BJ (cell line): Measurements from ENCODE around the gene CCDC6. TPM values are rescaled to one million over a fixed set of nuclear protein-coding genes. Genes with fewer than 3 reads are reported as not detected.
A peak's percentile ranks its signal among the peaks of the same experiment; 100 is the strongest.

Source experiments
- CTCF ChIA-PET: fragments of 350-600 bp; formaldehyde crosslinking; extraction: SDS; loops from one replicate; lab custom pipeline; 2021; ENCODE audit warnings: antibody characterized with exemption, inconsistent platforms; lab: Yijun Ruan, JAX
- POLR2A ChIA-PET: fragments of 300-600 bp; sonication (Branson Sonifier 250); formaldehyde crosslinking; extraction: SDS; loops from one replicate; lab custom pipeline; 2021; ENCODE audit warnings: antibody characterized with exemption; lab: Charles Lee
- DNase-seq: peaks from one replicate; pipeline ENCODE4 v3.0.0-alpha.2; 2011; ENCODE audit warnings: low read depth
- H3K27me3 ChIP-seq: 2 replicates; pipeline ENCODE4 v1.6.0; 2011; ENCODE audit warnings: low read length; ENCODE audit not compliant: control insufficient read depth, insufficient read depth
- H3K36me3 ChIP-seq: 2 replicates; pipeline ENCODE4 v1.5.1; 2011; ENCODE audit warnings: low read length; ENCODE audit not compliant: control insufficient read depth, insufficient read depth
- H3K4me3 ChIP-seq: 2 replicates; pipeline ENCODE4 v1.5.1; 2011; ENCODE audit warnings: low read depth, mild to moderate bottlenecking, control low read depth, low read length
- polyA plus RNA-seq: library from polyadenylated mRNA; depleted of rRNA; stranded (reverse); fragments of >200 nt; gene quantifications from 2 replicates; pipeline ENCODE4 v1.2.3, GENCODE V29; 2011
- TF ChIP-seq, protein P1 (sequence below): IDR thresholded peaks from 2 replicates; pipeline ENCODE4 v1.5.1; 2011; ENCODE audit warnings: low read depth, mild to moderate bottlenecking, control low read depth, inconsistent platforms, low read length, moderate library complexity; ENCODE audit not compliant: insufficient read depth

The CCDC6 gene
- polyA plus RNA-seq, 1 experiment = 17.2 TPM

DNA sequence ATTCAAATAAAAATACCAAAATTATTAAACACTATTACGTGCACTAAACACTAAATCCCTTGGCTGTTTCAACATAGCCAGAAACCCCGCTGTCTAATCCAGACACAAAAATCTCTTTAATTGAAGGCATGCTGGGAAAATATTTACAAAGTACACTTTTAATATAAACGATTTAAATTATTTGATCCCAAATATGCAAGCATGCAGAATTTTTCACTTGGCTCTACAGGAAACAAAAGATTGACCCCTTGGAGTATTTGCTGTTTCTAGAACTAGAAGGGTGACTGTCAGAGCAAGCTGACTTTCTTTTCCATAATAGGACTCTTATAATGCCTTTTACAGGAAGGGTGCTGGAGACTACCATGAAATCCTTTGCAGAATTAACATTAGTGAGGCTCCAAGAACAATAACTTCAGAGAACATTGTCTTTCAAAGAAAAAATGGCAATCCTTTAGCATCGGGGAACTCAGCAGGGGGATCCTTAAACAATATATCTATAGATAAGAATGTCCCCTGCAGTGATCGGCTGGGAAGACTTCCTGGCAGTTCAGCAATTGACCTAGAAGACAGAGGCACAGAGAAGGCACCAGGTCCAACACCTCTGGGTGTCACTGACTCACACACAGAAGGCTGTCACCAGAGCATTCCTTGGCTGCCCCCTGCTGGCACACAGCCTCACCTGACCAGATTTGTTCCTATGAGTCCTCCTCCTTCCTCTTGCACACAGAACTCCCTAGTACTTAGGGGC is 97.3 kb downstream of the CCDC6 start:
- DNase-seq = no peak
- POLR2A ChIA-PET = no interaction called here
- CTCF ChIA-PET = interaction anchor here (0.6 to 2.2 kb wide), 9 partner anchors 10 to 165 kb away, joined by 3 to 10 read pairs (median 3); partner anchors contain the start of gene CCDC6
- Histone ChIP-seq H3K27me3 (no peaks in the 10 kb centered on the region), H3K36me3 (peaks cover 10% of the 10 kb centered on the region), H3K4me3 (no peak overlapping the region)
- TF ChIP-seq, protein P1, sequence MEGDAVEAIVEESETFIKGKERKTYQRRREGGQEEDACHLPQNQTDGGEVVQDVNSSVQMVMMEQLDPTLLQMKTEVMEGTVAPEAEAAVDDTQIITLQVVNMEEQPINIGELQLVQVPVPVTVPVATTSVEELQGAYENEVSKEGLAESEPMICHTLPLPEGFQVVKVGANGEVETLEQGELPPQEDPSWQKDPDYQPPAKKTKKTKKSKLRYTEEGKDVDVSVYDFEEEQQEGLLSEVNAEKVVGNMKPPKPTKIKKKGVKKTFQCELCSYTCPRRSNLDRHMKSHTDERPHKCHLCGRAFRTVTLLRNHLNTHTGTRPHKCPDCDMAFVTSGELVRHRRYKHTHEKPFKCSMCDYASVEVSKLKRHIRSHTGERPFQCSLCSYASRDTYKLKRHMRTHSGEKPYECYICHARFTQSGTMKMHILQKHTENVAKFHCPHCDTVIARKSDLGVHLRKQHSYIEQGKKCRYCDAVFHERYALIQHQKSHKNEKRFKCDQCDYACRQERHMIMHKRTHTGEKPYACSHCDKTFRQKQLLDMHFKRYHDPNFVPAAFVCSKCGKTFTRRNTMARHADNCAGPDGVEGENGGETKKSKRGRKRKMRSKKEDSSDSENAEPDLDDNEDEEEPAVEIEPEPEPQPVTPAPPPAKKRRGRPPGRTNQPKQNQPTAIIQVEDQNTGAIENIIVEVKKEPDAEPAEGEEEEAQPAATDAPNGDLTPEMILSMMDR = peak; percentile 62

DNA sequence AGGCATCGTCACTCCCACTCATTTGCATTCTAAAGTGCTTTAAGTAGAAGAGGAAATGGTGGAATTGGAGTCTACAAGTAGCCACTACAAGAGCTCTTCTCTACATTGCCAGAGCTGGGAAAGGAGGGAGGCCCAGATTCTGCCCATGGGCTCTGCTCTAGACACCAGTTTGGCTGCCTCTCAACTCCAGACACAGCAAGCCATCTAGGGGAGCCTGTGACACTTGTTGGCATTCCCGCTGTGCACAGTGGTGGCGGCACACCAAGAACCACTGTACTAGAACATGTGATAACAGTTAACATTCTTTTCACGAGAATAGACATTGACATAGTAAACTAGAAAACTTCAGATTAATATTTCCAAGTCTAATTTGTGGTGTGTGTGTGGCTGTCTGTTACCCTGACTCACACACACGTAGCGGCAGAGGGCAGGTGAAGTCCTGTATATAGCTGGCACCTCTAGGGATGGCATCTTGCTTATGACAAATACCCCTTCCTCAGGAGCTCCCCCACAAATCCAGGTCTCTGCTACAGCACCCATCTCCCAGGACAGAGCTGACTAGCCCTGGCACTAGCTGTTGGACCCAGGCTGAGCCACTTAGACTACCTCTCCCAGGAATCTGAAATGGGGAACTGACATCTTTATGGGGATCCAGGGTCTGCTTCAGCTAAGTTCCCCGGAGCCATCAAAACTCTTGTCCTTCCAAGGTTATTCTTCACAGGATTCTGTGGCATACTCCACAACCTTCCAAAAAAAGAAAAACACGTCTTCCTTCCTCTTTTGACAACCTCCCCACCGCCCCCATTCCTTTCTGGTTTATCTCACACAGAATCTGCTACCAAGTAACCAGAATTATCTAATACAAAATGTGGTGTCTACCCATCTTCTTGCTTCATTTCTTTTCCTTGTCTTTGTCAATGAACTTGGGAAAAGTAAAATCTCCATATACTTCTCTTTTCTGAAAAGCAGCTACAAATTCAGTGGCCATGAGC is 98.4 kb downstream of the CCDC6 start:
- no peak for DNase-seq
- Histone ChIP-seq H3K36me3 (peaks cover 12% of the 10 kb centered on the region), H3K27me3 (no peaks in the 10 kb centered on the region), H3K4me3 (no peak overlapping the region)
- TF ChIP-seq, protein P1 = no peak
- ChIA-PET POLR2A (no interaction called here), CTCF (interaction anchor here (0.7 to 2.2 kb wide), 4 partner anchors 8 to 163 kb away, joined by 3 to 10 read pairs (median 6); partner anchors contain the start of gene CCDC6)

DNA sequence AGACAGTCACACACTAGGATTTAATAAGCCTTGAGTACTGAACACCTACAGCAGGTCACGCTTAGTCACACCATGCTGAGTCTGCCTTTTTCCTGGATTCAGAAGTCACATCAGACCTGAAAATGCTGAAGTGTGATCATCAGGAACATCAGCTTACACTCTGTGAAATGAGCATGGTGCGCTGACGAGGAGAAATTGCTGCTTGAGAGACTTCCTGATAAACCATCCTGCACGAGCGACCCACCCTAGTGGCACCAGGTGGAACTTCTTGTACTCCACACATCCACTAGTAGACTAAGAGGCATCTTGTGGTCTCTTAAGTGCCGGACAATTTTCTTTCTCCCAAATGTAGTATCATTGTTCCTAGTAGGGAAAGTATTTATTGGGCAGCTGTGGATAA is 101.3 kb downstream of the CCDC6 start:
- no peaks in the 10 kb centered on the region for H3K27me3 ChIP-seq
- TF ChIP-seq, protein P1 = peak; percentile 40
- ChIA-PET POLR2A (no interaction called here), CTCF (no interaction called here)
- no peak for DNase-seq
- H3K4me3 ChIP-seq = no peak overlapping the region
- peaks cover 9% of the 10 kb centered on the region for H3K36me3 ChIP-seq

DNA sequence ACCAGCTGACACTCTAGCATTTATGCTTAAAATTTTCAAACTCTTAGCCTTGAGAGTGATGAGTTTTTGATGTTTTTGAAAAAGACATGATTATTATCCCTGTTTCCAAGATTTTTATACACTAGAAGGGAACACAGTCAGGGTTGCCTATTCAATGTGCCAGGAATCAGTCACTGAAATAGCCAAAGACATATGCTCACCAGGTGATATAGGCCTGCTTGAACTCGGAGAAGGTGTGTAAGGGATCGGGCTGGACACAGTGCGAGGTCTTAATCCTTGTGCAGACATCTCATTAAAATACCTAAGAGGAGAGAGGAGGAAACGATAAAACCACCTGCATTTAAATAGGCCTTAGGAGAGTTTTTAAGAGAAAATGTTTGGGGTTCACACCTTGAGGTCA is 102.1 kb downstream of the CCDC6 start:
- CTCF ChIA-PET = no interaction called here
- TF ChIP-seq, protein P1 = no peak
- POLR2A ChIA-PET = no interaction called here
- Histone ChIP-seq H3K4me3 (no peak overlapping the region), H3K36me3 (peaks cover 10% of the 10 kb centered on the region), H3K27me3 (no peaks in the 10 kb centered on the region)
- no peak for DNase-seq

DNA sequence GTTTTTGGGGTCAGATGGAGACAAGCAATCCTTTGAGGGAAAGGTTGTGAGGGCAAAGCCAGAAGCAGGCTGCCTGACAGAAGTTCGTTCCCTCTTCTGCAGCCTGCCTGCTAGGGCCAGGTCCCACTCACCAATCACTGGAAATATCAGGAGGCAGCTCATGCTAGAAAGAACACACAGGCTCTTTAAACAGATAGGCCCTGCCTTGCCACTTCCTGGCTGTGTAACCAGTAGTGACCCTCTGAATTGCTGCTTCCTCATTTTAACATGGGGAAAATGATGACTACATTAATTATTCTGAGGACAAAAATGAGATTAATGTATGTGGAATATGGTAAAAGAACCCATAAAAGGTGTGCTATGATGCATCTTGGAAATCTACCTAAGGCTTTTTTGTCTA is 102.6 kb downstream of the CCDC6 start:
- ChIA-PET CTCF (interaction anchor here (0.7 kb wide), 1 partner anchor 21 kb away, joined by 3 read pairs; no protein-coding TSS in a partner anchor), POLR2A (no interaction called here)
- H3K4me3 ChIP-seq = no peak overlapping the region
- TF ChIP-seq, protein P1 = no peak
- H3K27me3 ChIP-seq = no peaks in the 10 kb centered on the region
- no peak for DNase-seq
- H3K36me3 ChIP-seq = peaks cover 10% of the 10 kb centered on the region
